GM12864 (cell line): ENCODE results near the gene ARHGAP22.

ENCODE experiments used
- DNase-seq: peaks from one replicate; pipeline ENCODE4 v3.0.0-alpha.2; 2011; ENCODE audit warnings: low read depth
- H3K4me3 ChIP-seq: 2 replicates; pipeline ENCODE4 v1.5.1; 2011; ENCODE audit warnings: mild to moderate bottlenecking, low read depth, low read length, control low read depth
- CTCF ChIP-seq: IDR thresholded peaks from 2 replicates; pipeline ENCODE4 v1.5.1; 2011; ENCODE audit warnings: low read depth, mild to moderate bottlenecking, moderate library complexity, low read length, control low read depth, inconsistent platforms; ENCODE audit errors: missing control alignments

ARHGAP22 gene

DNA sequence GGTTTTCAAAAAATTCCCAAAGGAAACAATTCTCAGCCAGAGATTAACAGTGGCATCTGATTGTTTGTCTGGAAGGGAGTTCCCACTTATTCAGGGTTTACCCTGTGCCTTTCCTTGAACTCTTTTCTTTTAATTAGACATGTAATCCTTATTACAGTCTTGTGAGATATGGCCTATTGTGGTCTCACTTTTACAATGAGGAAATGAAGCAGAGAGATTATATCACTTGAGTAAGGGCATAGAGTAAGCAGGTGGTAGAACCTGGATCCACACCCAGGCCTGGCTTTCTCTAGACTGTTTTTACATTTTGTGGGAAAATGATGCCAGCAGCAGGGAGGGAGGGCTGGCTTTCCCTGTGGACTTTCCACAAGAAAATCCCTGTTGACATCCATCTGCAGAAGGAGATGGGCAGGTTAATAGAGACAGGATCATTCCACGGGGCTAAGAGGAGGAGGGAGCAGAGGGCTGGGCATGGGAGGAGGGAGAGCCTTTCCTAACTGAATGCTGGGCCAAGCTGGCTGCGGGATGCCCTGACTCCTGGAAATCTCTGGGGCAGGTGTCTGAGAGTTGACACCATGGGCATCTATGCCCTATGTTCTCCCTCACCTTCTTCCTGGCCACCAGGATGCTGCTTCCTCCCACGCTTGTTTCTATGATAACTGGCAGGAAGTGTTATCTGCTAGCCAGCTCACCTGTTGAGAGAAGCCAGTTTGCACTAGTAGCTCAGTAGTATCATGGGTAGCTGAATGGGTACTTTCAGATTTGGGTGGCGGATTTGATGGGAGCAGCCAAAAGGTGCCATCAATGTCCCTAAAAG is 28.7 kb upstream of the ARHGAP22 start:
- no peak for TF ChIP-seq CTCF

GRCh38 chr10:48632166-48632565 is 27.3 kb upstream of the ARHGAP22 start:
- H3K4me3 ChIP-seq: no peak overlapping the region
- TF ChIP-seq CTCF: no peak
- no peak for DNase-seq

More for the DNA sequence above, 28.7 kb upstream of the ARHGAP22 start:
- DNase-seq: no peak
- no peak overlapping the region for H3K4me3 ChIP-seq

DNA sequence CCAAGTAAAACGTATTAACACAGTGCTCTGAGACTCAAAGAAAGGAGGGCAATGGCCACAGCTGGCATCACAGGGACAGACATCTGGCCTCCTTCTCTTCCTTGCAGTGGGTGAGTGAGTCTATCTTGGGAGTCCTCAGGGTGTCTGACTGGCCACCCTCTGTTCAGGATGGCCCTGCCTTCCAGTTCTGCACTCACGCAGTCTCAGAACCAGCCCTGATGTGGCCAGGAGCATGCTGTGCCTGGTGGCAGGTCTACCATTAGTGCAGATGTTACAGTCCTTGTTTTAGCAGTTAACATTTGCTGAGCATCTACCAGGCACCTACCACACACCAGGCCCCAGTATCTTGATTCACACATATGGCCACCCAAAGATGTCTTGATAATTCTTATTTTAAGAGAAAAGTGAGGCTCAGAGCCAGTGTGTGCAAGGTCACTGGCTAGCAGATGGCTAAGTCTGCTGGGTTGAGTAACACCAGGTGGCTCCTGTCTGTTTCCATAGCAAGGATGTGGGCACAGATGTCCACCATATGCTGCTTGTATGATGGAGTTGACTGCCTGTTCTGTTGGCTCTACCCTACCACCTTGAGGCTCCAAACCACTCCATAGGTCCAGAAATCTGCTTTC is 23.2 kb upstream of the ARHGAP22 start:
- no peak for DNase-seq
- no peak overlapping the region for H3K4me3 ChIP-seq
- no peak for TF ChIP-seq CTCF

- no peak for DNase-seq
- H3K4me3 ChIP-seq: no peak overlapping the region
- TF ChIP-seq CTCF: no peak
These were observed 22.3 kb upstream of the ARHGAP22 start for GRCh38 chr10:48626986-48627731.

DNA sequence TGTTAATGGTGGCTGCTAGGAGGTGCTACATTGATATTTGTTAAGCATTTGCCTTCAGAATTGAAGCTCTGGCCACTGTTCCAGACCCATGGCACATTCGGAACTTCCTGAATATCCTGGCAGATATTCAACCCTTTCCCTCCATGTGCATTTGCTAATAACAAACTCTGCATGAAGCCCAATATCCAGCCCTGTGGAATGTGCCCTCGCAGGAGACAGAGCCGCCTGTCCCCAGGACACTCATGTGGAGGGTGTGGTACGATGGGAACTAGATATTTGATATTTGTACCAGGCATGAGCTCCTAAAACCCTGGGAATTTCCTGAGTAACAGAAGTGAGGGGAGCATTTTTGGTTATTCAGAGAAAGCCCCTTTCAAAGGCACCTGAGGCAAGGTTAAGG is 21.6 kb upstream of the ARHGAP22 start:
- no peak for TF ChIP-seq CTCF
- DNase-seq: no peak
- no peak overlapping the region for H3K4me3 ChIP-seq

- DNase-seq: no peak
- TF ChIP-seq CTCF: no peak
- no peak overlapping the region for H3K4me3 ChIP-seq
These were observed 20.9 kb upstream of the ARHGAP22 start for GRCh38 chr10:48625826-48626134.
